Coronary artery (tissue), 2 donors: Measurements from ENCODE around the gene TBX1.

Experiments
- DNase-seq: peaks from one replicate; pipeline ENCODE4 v3.0.0-alpha.2; 2017; ENCODE audit warnings: low spot score
- H3K27ac ChIP-seq, 2 donors: fragments of 200-600 bp; sonication (generic); one replicate each; pipeline ENCODE4 v1.5.1; 2016 to 2019
- H3K4me3 ChIP-seq: fragments of 200-600 bp; sonication (generic); 2 replicates; pipeline ENCODE4 v1.5.1; 2016; ENCODE audit warnings: mild to moderate bottlenecking, moderate library complexity
- CTCF ChIP-seq: fragments of 200-600 bp; sonication (generic); IDR thresholded peaks from one replicate; pipeline ENCODE4 v1.5.1; 2019; ENCODE audit warnings: antibody characterized with exemption

The TBX1 gene

GRCh38 chr22:19733755-19734154, 26.8 kb upstream of the TBX1 start:
- DNase-seq = no peak
- no peak for TF ChIP-seq CTCF
- Histone ChIP-seq H3K4me3 (no peak overlapping the region), H3K27ac (no peak overlapping the region)

- DNase-seq = no peak
- no peak overlapping the region for H3K4me3 ChIP-seq
- no peak overlapping the region for H3K27ac ChIP-seq
- no peak for TF ChIP-seq CTCF
Observed at GRCh38 chr22:19734163-19734562, 26.4 kb upstream of the TBX1 start.

DNA sequence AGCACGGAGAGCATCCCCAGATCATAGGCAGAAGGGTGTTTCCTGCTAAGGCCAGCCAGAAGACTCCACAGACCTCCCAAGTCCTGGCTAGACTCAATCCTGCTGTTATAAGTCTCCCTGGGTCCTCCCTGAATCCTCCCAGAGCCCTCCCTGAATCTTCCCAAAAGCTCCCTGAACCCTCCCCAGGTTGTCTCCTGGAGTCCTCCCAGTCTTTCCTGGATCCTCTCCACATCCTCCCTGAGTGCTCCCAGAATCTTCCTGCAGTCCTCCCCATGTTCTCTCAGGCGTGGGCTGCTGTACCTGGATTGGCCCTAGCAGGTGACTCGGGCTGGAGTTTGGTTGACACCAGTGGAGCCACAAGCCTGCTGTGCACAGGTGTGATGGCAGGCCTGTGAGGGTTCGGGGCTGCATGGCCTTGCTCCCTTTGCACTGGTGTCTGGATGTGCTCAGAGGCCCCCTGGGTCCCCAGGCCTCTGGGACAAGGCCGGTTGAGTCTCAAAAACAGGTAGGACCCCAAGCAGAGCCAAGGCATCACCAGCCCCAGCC, 25.7 kb upstream of the TBX1 start:
- TF ChIP-seq CTCF = no peak
- no peak for DNase-seq
- Histone ChIP-seq H3K27ac (no peak overlapping the region), H3K4me3 (no peak overlapping the region)

GRCh38 chr22:19735665-19736510, 24.7 kb upstream of the TBX1 start:
- TF ChIP-seq CTCF = no peak
- DNase-seq = no peak
- Histone ChIP-seq H3K4me3 (no peak overlapping the region), H3K27ac (no peak overlapping the region)

DNA sequence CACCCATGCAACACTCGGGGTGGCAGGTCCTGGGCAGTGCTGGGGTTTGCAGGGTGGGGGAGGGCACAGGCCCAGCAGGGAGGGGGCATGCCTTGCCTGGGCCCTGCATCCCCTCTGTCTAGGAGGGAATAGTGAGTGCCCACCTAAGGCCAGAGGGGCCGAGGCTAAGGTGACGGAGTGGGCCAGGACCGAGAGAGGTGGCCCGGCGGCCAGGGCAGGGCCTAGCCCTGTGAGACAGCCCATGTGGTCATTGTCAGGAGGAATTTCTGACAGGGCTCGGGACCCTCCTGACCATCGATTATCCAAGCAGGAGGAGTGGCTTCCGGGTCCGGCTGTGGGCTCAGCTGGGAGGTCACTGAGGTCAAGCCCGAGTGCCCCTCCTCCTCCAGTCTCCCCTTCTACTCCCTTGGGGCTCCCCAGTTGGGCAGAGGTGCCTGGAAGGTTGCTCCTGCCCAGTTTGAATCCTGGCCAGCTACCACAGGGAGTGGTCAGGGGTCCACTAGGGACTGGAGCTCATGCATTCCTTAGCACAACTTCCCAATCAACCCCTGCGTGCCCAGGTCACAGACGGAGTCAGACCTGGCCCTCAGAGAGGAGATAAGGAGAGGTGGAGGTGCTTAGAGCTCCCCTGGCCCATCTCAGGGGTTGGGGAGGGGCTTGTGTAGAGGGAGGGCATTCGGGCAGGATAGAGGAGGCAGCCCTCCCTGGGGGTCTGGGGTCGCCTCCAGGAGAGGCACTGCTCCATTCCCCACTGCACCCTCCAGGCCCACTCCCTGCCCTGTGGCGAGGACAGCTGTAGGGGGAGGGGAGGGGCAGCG, 22.5 kb upstream of the TBX1 start:
- no peak overlapping the region for H3K27ac ChIP-seq
- TF ChIP-seq CTCF = no peak
- DNase-seq = no peak
- no peak overlapping the region for H3K4me3 ChIP-seq

DNA sequence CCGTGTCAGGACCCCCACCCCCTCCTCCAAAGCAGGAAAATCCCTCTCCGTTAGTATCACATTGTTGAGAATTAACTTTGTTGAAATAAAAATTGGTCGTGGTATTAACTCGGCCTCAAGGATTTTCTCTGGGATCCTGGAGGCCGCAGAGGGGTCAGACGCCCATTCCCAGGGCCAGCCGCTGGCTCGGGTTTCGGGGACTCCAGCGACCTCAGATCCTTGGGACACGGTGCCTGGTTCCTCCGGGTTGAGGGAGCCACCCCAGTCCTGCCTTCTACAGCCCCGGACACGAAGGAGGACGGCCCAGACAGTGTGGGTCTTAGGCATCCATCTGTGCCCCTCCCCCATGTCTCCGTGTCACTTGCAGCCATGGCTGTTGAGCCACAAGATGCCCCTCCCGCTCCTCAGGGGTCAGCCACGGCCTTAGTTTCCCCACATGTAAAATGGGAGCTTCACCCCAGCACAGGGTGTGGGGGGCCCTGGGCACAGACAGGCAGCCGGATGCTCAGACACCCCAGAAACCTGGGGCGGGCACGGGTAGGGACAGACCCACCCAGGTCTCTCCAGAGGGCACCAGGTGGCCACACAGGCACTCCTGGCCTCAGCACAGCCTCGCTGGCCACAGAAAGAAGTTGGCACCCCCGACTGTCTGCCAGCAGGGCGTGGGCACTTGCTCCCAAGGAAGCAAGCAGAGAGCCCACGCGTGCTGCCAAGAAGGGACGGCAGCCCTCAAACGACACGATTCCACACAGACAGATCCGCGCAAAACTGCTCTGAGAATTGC, 21.7 kb upstream of the TBX1 start:
- no peak for DNase-seq
- Histone ChIP-seq H3K4me3 (no peak overlapping the region), H3K27ac (no peak overlapping the region)
- no peak for TF ChIP-seq CTCF
